Measurements from ENCODE around the gene PTPRD. TPM values are rescaled to one million over a fixed set of nuclear protein-coding genes. Genes with fewer than 3 reads are reported as not detected.

The PTPRD gene
- total and polyA plus RNA-seq, 9 of the 15 experiments (the other 6 are each of a cell fraction or from before 2014, with no cell fraction given) = 0.11 TPM; not detected in 8

- TF ChIP-seq PPARD (CRISPR knock-in tag; IDR thresholded peaks at IDR 0.05) (no peak), ZNF512 (tag; IDR thresholded peaks at IDR 0.05) (no peak), ZNF778 (CRISPR knock-in tag; IDR thresholded peaks at IDR 0.05) (no peak), TGIF2 (CRISPR knock-in tag; IDR thresholded peaks at IDR 0.05) (no peak), BRD4 (IDR thresholded peaks at IDR 0.05) (no peak), HEY1 (CRISPR knock-in tag; IDR thresholded peaks at IDR 0.05; ENCODE audit: borderline replicate concordance) (no peak)
Measured at GRCh38 chr9:10274175-10274574, 338.6 kb downstream of the PTPRD start (continued).

GRCh38 chr9:10272830-10273229, 340.0 kb downstream of the PTPRD start:
- Histone ChIP-seq H3K9me3 (replicated peaks; ENCODE audit: control insufficient read depth, insufficient read depth, low read depth, low read length) (no peaks in the 10 kb centered on the region), H3K4me1 (replicated peaks in 1 of 2; ENCODE audit: control insufficient read depth in 2 of 2, insufficient read depth in 2 of 2, low read length in 2 of 2) (no peaks in the 10 kb centered on the region), H4K20me1 (replicated peaks; ENCODE audit: control insufficient read depth, insufficient read depth, low read length) (no peaks in the 10 kb centered on the region), H3K27ac (ENCODE audit: extremely low read depth, low read depth, low read length) (no peak overlapping the region), H3K9me1 (ENCODE audit: control insufficient read depth, insufficient read depth, low read length) (no peaks in the 10 kb centered on the region), H3K9ac (ENCODE audit: insufficient read depth in 1 of 2, low read depth in 2 of 2, low read length in 2 of 2) (no peak overlapping the region), H3K4me2 (ENCODE audit: insufficient read depth, low read length) (no peak overlapping the region), H3K36me3 (ENCODE audit: control insufficient read depth, insufficient read depth, low read length) (no peaks in the 10 kb centered on the region), H3K79me2 (ENCODE audit: control insufficient read depth, insufficient read depth, low read length) (no peaks in the 10 kb centered on the region), H3K27me3 (ENCODE audit: control insufficient read depth in 2 of 2, insufficient read depth in 2 of 2, low read length in 2 of 2) (no peaks in the 10 kb centered on the region), H3K4me3 (no peak overlapping the region), H2AFZ (ENCODE audit: low read depth, low read length) (no peak overlapping the region)
- DNase-seq (ENCODE audit: extremely low read depth in 1 of 4, low spot score in 3 of 4) = no peak
- BruUV-seq (replicated peaks) = no TSS peak
- CTCF ChIA-PET (ENCODE audit: low intra/inter-chr PET ratio) = no interaction called here
- POLR2A ChIA-PET = no interaction called here
- intact Hi-C loops (cut with micrococcal nuclease) (no loop called here), in situ Hi-C loops (cut with MboI) (no loop called here)
- FAIRE-seq = no peak
- ATAC-seq = no peak
- TF ChIP-seq BCL6 (CRISPR knock-in tag; IDR thresholded peaks at IDR 0.05) (no peak), ZNF253 (CRISPR knock-in tag; conservative IDR thresholded peaks at IDR 0.05) (no peak), SAFB (IDR thresholded peaks at IDR 0.05; ENCODE audit: borderline replicate concordance, low read depth, low read length) (no peak), CBFA2T2 (conservative IDR thresholded peaks at IDR 0.05) (no peak), HNRNPK (IDR thresholded peaks at IDR 0.05; ENCODE audit: low read depth, low read length, poor library complexity, severe bottlenecking) (no peak), NELFE (IDR thresholded peaks at IDR 0.05; ENCODE audit: insufficient read depth, insufficient read length) (no peak)
